ENCODE measurements around the gene NOTO. TPM values are rescaled to one million over a fixed set of nuclear protein-coding genes. Genes with fewer than 3 reads are reported as not detected.
"Not testable (repeated sequence)": the region's sequence is repeated elsewhere in the genome, so short reads cannot be mapped to it uniquely, and the experiment has no call there.

The NOTO gene
- total RNA-seq (not detected), polyA plus RNA-seq (not detected)

GRCh38 chr2:73202156-73203054 is at the start of gene NOTO:
Gene NOTO, plus strand, starts transcription at chr2:73202574. Its CDS starts 93 bp downstream, at chr2:73202667.
- H3K4me3 Mint-ChIP-seq = peak within 1 kb of the TSS in 7 of 8 donors; percentile 54 to 75 (median 70)
- H3K27ac ChIP-seq (ENCODE audit: low read depth, low read length) = no peak within 1 kb of the TSS
- H3K27me3 ChIP-seq (ENCODE audit: insufficient read depth, low read length) = peaks cover 29% of the 10 kb centered on the region
- H3K4me3 ChIP-seq (ENCODE audit: low read length in 2 of 2) = no peak within 1 kb of the TSS
- H3K4me1 ChIP-seq (ENCODE audit: insufficient read depth, low read length) = peaks cover 10% of the 10 kb centered on the region
- no peaks in the 10 kb centered on the region for H3K36me3 Mint-ChIP-seq
- CTCF ChIA-PET (ENCODE audit: partially characterized antibody) = interaction anchor here (1.1 to 2.1 kb wide), 2 partner anchors 10 to 11 kb away, joined by 4 to 10 read pairs; no protein-coding TSS in a partner anchor
- peaks cover 0 to 5% (median 0%) of the 10 kb centered on the region in 8 donors for H3K9me3 Mint-ChIP-seq
- DNase-seq = peak in 1 of 5 donors; percentile 13
- POLR2A ChIA-PET (ENCODE audit: partially characterized antibody) = no interaction called here
- no peaks in the 10 kb centered on the region for H3K36me3 ChIP-seq (ENCODE audit: insufficient read depth, low read length)
- intact Hi-C loops (cut with micrococcal nuclease) = no loop called here
- H3K27ac Mint-ChIP-seq = peak within 1 kb of the TSS in 1 of 7 donors; percentile 13
- H3K27me3 Mint-ChIP-seq = peaks cover 38 to 44% of the 10 kb centered on the region in 2 donors
- H3K9me3 ChIP-seq (ENCODE audit: control insufficient read depth in 1 of 2, low read length in 2 of 2) = no peaks in the 10 kb centered on the region
- peaks cover 5 to 11% (median 8%) of the 10 kb centered on the region in 4 donors for H3K4me1 Mint-ChIP-seq

GRCh38 chr2:73156539-73157124 is 45.7 kb upstream of the NOTO start:
- no peak overlapping the region for H3K4me3 ChIP-seq (ENCODE audit: low read length in 2 of 2)
- peaks cover 0 to 6% (median 0%) of the 10 kb centered on the region in 4 donors for H3K4me1 Mint-ChIP-seq
- no peaks in the 10 kb centered on the region for H3K9me3 Mint-ChIP-seq
- H3K27me3 ChIP-seq (ENCODE audit: insufficient read depth, low read length) = no peaks in the 10 kb centered on the region
- peak overlapping the region in 2 of 7 donors; percentile 18 to 62 for H3K27ac Mint-ChIP-seq
- POLR2A ChIA-PET (ENCODE audit: partially characterized antibody) = no interaction called here
- H3K27me3 Mint-ChIP-seq = peaks cover 27 to 35% of the 10 kb centered on the region in 2 donors
- no peaks in the 10 kb centered on the region for H3K9me3 ChIP-seq (ENCODE audit: control insufficient read depth in 1 of 2, low read length in 2 of 2)
- H3K4me1 ChIP-seq (ENCODE audit: insufficient read depth, low read length) = no peaks in the 10 kb centered on the region
- intact Hi-C loops (cut with micrococcal nuclease) = loop anchor here (1.0 kb wide), 1 partner anchor 71 kb away; no protein-coding TSS in a partner anchor
- no peaks in the 10 kb centered on the region for H3K36me3 ChIP-seq (ENCODE audit: insufficient read depth, low read length)
- no peak overlapping the region for H3K4me3 Mint-ChIP-seq
- H3K27ac ChIP-seq (ENCODE audit: low read depth, low read length) = no peak overlapping the region
- DNase-seq = peak in 3 of 5 donors; percentile 16 to 26 (median 20)
- CTCF ChIA-PET (ENCODE audit: partially characterized antibody) = interaction anchor here (1.0 to 3.8 kb wide), 6 partner anchors 8 to 165 kb away, joined by 3 to 38 read pairs (median 4); no protein-coding TSS in a partner anchor
- no peaks in the 10 kb centered on the region for H3K36me3 Mint-ChIP-seq

GRCh38 chr2:73162856-73163391 is 39.5 kb upstream of the NOTO start:
- Mint-ChIP-seq H3K9me3 (peaks cover 0 to 1% (median 0%) of the 10 kb centered on the region in 8 donors), H3K4me1 (no peaks in the 10 kb centered on the region), H3K27ac (no peak overlapping the region), H3K4me3 (no peak overlapping the region), H3K36me3 (no peaks in the 10 kb centered on the region), H3K27me3 (peaks cover 13 to 19% of the 10 kb centered on the region in 2 donors)
- H3K4me3 ChIP-seq (ENCODE audit: low read length in 2 of 2) = no peak overlapping the region
- intact Hi-C loops (cut with micrococcal nuclease) = loop anchor here (1.0 kb wide), 3 partner anchors 14 to 170 kb away; no protein-coding TSS in a partner anchor
- ChIA-PET POLR2A (ENCODE audit: partially characterized antibody) (interaction anchor here (0.7 kb wide), 1 partner anchor 50 kb away, joined by 4 read pairs; no protein-coding TSS in a partner anchor), CTCF (ENCODE audit: partially characterized antibody) (interaction anchor here (0.7 to 4.6 kb wide), 6 partner anchors 14 to 395 kb away, joined by 4 to 48 read pairs (median 17); no protein-coding TSS in a partner anchor)
- no peaks in the 10 kb centered on the region for H3K27me3 ChIP-seq (ENCODE audit: insufficient read depth, low read length)
- no peaks in the 10 kb centered on the region for H3K9me3 ChIP-seq (ENCODE audit: control insufficient read depth in 1 of 2, low read length in 2 of 2)
- no peak overlapping the region for H3K27ac ChIP-seq (ENCODE audit: low read depth, low read length)
- DNase-seq = no peak
- no peaks in the 10 kb centered on the region for H3K36me3 ChIP-seq (ENCODE audit: insufficient read depth, low read length)
- no peaks in the 10 kb centered on the region for H3K4me1 ChIP-seq (ENCODE audit: insufficient read depth, low read length)

- H3K9me3 Mint-ChIP-seq = peaks cover 0 to 2% (median 0%) of the 10 kb centered on the region in 8 donors
- Histone ChIP-seq H3K36me3 (ENCODE audit: insufficient read depth, low read length) (no peaks in the 10 kb centered on the region), H3K9me3 (ENCODE audit: control insufficient read depth in 1 of 2, low read length in 2 of 2) (no peaks in the 10 kb centered on the region), H3K27ac (ENCODE audit: low read depth, low read length) (no peak overlapping the region), H3K27me3 (ENCODE audit: insufficient read depth, low read length) (no peaks in the 10 kb centered on the region), H3K4me3 (ENCODE audit: low read length in 2 of 2) (no peak overlapping the region), H3K4me1 (ENCODE audit: insufficient read depth, low read length) (no peaks in the 10 kb centered on the region)
- intact Hi-C loops (cut with micrococcal nuclease) = loop anchor here (1.0 kb wide), 3 partner anchors 14 to 170 kb away; no protein-coding TSS in a partner anchor
- no peak overlapping the region for H3K4me3 Mint-ChIP-seq
- CTCF ChIA-PET (ENCODE audit: partially characterized antibody) = interaction anchor here (0.7 to 3.4 kb wide), 8 partner anchors 13 to 394 kb away, joined by 3 to 48 read pairs (median 4); no protein-coding TSS in a partner anchor
- POLR2A ChIA-PET (ENCODE audit: partially characterized antibody) = interaction anchor here (0.7 kb wide), 1 partner anchor 50 kb away, joined by 4 read pairs; no protein-coding TSS in a partner anchor
- no peaks in the 10 kb centered on the region for H3K4me1 Mint-ChIP-seq
- no peaks in the 10 kb centered on the region for H3K36me3 Mint-ChIP-seq
- no peak overlapping the region for H3K27ac Mint-ChIP-seq
- peak in 4 of 5 donors; percentile 54 to 59 (median 57) for DNase-seq
- peaks cover 8 to 14% of the 10 kb centered on the region in 2 donors for H3K27me3 Mint-ChIP-seq
Measured at GRCh38 chr2:73163483-73164367, 38.6 kb upstream of the NOTO start.

- H3K36me3 Mint-ChIP-seq; H3K27me3 Mint-ChIP-seq; H3K36me3 ChIP-seq (ENCODE audit: insufficient read depth, low read length); H3K27ac Mint-ChIP-seq; CTCF ChIA-PET (ENCODE audit: partially characterized antibody); DNase-seq; H3K27me3 ChIP-seq (ENCODE audit: insufficient read depth, low read length); H3K4me3 Mint-ChIP-seq; POLR2A ChIA-PET (ENCODE audit: partially characterized antibody); intact Hi-C loops (cut with micrococcal nuclease); H3K9me3 ChIP-seq (ENCODE audit: control insufficient read depth in 1 of 2, low read length in 2 of 2); H3K4me1 ChIP-seq (ENCODE audit: insufficient read depth, low read length); H3K4me3 ChIP-seq (ENCODE audit: low read length in 2 of 2); H3K4me1 Mint-ChIP-seq; H3K9me3 Mint-ChIP-seq; H3K27ac ChIP-seq (ENCODE audit: low read depth, low read length): not testable (repeated sequence)
Measured at GRCh38 chr2:73165978-73166377, 36.4 kb upstream of the NOTO start.

GRCh38 chr2:73166813-73167212 is 35.6 kb upstream of the NOTO start:
- H3K27me3 Mint-ChIP-seq; H3K36me3 Mint-ChIP-seq; H3K9me3 ChIP-seq (ENCODE audit: control insufficient read depth in 1 of 2, low read length in 2 of 2); H3K27ac Mint-ChIP-seq; H3K36me3 ChIP-seq (ENCODE audit: insufficient read depth, low read length); H3K4me3 Mint-ChIP-seq; H3K4me1 ChIP-seq (ENCODE audit: insufficient read depth, low read length); POLR2A ChIA-PET (ENCODE audit: partially characterized antibody); DNase-seq; intact Hi-C loops (cut with micrococcal nuclease); H3K4me1 Mint-ChIP-seq; H3K9me3 Mint-ChIP-seq; H3K27me3 ChIP-seq (ENCODE audit: insufficient read depth, low read length); H3K4me3 ChIP-seq (ENCODE audit: low read length in 2 of 2); H3K27ac ChIP-seq (ENCODE audit: low read depth, low read length): not testable (repeated sequence)
- CTCF ChIA-PET (ENCODE audit: partially characterized antibody) = interaction anchor here (1.0 kb wide), 1 partner anchor 10 kb away, joined by 4 read pairs; no protein-coding TSS in a partner anchor

All from CD4-positive, alpha-beta memory T cell (primary cell).